ENCODE results near the gene UNC13A.

UNC13A gene

DNA sequence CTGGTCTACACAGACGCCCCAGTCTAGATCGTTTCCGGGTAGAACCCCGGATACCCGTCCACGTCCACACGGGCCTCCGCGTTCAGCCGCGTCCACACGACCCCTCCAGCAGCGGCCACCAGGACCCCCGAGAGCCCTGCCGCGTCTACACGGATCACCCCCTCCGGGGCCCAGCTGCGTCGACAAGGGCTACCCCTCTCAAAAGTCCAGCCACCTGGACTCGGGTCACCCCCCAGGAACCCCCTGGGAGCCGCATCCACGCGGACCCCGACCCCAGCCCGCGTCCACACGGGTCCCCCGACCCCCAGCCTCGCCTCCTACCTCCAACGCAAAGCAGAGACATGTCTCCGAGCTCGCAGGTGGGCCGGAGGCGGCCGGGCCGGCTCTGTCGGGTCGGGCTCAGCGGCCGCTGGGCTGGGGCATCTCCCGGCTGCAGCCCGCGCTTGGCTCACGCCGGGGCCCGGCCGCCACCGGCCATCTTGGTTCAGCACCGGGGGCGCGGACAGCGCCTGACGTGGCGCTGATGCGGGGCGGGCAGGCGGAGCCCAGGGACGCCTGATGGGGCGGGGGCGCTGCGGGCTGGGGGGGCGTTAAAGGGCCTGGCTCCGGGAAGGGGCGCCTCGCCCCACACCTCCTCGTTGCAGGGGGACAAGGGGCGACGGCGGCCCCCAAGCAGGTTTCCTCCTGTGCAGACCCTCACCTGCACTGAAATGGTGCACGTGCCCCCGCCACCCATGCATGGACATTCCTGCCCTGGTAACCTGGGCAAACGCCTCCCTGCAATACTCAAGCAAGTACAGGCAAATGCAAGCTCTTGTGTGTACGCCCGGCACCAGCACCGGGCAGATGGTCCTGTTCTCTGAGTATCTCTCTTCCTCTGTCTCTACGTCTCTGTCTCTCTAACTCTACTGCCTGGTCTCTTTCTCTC is at the start of gene UNC13A:
UNC13A (minus strand) TSS at position 498 of the 928 bp plus-strand sequence; CDS start at position 343, 155 bp downstream.
- DNase-seq (ENCODE audit: low read depth): no peak

DNA sequence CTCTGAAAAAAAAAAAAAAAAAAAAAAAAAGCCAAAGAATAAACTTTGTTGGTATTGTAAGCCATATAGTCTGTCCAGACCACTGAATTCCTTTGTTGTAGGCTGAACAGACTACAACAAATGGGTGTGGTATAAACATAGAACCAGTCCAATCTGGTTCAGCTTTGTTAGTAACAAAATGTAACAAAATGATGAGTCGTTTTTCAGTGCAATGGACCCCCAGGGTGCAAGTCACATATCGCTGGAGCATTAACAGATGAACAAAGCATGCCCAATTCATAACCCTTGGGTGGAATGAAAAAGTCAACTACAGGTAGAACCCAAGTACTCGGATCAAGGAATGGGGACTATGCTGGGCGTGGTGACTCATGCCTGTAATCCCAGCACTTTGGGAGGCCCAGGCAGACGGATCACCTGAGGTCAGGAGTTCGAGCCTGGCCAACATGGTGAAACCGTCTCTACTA is 49.6 kb upstream of the UNC13A start:
- DNase-seq (ENCODE audit: low read depth): no peak

DNA sequence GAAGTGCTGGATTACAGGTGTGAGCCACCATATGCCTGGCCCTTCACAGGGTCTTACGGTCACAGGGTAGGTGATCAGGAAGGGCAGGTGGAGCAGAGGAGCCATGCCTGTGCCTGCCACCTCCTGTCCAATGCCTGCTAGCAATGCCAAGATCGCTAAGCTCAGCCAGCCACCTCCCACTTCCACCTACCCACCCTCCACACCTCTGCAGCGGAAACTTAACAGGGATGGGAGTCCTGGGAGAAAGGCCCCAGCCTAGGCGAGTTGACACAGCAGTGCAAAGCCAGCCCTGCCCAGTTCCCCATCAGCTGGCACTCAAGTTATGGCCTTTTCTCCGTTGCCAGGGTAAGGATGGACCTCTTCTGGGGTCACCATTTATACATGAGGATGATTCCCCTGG is 47.3 kb upstream of the UNC13A start:
- no peak for DNase-seq (ENCODE audit: low read depth)

DNA sequence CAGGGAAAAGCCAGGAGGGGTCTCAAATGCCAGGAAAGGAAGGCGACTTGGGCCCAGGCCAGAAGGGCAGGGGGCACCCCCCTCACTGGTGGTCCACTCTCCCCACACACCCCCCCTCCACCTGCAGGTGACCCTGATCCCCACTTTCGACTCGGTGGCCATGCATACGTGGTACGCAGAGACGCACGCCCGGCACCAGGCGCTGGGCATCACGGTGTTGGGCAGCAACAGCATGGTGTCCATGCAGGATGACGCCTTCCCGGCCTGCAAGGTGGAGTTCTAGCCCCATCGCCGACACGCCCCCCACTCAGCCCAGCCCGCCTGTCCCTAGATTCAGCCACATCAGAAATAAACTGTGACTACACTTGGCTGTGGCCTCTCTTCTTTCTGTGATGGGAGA is 46.0 kb upstream of the UNC13A start:
- no peak for DNase-seq (ENCODE audit: low read depth)

DNA sequence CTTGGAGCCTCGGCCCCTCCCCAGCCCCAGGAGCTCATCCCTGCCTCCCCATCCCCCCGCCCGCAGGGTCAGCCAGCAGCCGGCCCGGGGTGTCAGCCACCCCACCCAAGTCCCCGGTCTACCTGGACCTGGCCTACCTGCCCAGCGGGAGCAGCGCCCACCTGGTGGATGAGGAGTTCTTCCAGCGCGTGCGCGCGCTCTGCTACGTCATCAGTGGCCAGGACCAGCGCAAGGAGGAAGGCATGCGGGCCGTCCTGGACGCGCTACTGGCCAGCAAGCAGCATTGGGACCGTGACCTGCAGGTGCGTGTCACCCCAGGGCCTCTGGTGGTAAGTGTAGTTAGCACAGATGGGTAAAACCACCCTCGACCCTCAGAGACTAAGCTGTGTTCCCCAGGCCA is 45.0 kb upstream of the UNC13A start:
- DNase-seq (ENCODE audit: low read depth): no peak

DNA sequence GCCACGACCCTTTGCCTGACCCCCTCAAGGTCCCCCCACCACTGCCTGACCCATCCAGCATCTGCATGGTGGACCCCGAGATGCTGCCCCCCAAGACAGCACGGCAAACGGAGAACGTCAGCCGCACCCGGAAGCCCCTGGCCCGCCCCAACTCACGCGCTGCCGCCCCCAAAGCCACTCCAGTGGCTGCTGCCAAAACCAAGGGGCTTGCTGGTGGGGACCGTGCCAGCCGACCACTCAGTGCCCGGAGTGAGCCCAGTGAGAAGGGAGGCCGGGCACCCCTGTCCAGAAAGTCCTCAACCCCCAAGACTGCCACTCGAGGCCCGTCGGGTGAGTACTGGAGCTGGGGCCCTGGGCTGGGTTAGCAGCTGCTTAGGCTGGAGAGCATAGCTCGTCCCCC is 39.7 kb upstream of the UNC13A start:
- DNase-seq (ENCODE audit: low read depth): no peak

DNA sequence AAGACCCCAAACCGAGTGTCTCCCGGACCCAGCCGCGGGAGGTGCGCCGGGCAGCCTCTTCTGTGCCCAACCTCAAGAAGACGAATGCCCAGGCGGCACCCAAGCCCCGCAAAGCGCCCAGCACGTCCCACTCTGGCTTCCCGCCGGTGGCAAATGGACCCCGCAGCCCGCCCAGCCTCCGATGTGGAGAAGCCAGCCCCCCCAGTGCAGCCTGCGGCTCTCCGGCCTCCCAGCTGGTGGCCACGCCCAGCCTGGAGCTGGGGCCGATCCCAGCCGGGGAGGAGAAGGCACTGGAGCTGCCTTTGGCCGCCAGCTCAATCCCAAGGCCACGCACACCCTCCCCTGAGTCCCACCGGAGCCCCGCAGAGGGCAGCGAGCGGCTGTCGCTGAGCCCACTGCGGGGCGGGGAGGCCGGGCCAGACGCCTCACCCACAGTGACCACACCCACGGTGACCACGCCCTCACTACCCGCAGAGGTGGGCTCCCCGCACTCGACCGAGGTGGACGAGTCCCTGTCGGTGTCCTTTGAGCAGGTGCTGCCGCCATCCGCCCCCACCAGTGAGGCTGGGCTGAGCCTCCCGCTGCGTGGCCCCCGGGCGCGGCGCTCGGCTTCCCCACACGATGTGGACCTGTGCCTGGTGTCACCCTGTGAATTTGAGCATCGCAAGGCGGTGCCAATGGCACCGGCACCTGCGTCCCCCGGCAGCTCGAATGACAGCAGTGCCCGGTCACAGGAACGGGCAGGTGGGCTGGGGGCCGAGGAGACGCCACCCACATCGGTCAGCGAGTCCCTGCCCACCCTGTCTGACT is 39.0 kb upstream of the UNC13A start:
- DNase-seq (ENCODE audit: low read depth): no peak

DNA sequence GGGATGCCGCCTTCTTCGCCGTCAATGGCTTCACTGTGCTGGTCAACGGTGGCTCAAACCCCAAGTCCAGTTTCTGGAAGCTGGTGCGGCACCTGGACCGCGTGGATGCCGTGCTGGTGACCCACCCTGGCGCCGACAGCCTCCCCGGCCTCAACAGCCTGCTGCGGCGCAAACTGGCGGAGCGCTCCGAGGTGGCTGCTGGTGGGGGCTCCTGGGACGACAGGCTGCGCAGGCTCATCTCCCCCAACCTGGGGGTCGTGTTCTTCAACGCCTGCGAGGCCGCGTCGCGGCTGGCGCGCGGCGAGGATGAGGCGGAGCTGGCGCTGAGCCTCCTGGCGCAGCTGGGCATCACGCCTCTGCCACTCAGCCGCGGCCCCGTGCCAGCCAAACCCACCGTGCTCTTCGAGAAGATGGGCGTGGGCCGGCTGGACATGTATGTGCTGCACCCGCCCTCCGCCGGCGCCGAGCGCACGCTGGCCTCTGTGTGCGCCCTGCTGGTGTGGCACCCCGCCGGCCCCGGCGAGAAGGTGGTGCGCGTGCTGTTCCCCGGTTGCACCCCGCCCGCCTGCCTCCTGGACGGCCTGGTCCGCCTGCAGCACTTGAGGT is 38.1 kb upstream of the UNC13A start:
- DNase-seq (ENCODE audit: low read depth): no peak

DNA sequence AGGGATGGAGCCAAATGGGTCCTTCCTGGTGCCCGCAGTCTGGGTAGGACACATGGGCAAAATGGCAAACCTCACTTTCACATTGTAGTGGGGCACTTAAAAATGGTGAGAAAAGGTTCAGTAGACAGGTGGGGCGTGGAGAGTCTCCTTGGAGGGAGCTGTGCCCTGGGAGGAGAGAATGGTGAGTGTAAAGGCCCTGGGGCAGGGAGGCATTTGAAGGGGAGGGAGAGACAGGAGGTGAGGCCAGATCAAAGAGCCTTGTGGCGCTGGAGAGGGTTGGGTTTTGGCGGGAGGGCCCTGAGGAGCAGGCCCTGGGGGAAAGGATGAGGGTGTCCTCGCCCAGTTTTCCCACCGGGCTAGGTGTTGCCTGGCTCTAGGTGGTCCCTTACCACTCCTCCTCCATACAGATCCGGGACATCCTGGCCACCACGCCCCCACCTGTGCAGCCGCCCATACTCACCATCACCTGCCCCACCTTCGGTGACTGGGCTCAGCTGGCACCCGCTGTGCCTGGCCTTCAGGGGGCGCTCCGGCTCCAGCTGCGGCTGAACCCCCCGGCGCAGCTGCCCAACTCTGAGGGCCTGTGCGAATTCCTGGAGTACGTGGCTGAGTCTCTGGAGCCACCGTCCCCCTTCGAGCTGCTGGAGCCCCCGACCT is 37.4 kb upstream of the UNC13A start:
- DNase-seq (ENCODE audit: low read depth): no peak

DNA sequence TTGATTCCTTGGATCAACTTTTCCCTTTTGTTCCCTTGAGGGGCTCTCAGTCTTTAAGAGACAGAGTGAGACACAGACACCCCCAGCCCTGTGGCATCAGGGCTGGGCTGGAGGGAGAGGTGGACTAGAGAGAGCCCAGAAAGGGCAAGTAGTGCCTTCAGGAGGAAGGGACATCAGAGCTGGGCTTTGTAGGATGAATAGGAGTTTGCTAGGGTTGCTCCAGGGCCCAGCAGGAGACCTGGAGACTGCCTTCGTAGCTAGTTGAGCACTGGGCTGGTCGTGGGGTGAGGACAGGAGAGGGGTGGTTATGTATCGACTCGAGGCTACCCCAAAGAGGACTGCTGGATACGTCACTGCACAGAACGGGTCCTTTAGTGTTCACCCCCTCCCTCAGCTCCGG is 36.5 kb upstream of the UNC13A start:
- no peak for DNase-seq (ENCODE audit: low read depth)

DNA sequence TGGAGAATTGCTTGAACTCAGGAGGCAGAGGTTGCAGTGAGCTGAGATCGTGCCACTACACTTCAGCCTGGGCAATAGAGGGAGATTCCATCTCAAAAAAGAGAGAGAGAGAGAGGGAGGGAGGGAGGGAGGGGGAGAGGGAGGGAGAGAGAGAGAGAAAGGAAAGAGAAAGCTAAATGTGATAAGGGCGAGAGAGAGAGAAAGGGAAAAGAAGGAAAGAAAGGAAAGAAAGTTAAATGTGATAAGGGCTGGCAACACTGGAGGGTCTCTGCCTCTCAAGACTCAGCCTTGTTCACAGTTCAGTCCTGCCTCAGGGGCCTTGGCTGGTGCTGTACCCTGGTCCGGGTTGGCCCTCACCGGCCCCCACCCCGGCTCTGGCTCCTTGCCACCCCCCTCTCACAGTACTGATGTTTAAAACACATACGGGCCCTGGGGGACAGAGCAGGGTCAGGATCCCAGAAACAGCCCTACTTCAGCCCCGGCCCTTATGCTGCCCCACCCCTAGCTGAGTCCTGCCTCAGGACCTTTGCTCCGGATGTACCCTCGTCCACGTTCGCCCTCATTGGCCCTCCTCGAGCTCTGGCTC is 34.6 kb upstream of the UNC13A start:
- no peak for DNase-seq (ENCODE audit: low read depth)

DNA sequence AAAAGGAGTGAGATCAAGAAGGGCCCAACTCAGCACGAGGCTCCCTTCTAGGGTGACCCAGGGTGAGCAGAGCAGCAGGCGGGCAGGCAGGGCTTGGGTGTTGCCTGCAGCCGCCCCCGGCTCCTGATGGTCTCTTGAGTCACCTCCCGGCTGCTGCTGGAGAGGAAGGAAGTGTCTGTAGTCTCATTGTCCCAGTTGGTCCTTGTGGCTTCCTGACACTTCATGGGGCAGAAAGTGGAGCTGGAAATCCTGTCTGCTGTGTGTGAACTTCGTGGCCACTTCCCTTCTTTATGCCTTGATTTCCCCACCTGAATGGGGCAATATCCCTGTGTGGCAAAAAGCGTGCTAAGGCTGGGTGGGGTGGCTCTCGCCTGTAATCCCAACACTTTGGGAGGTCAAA is 33.7 kb upstream of the UNC13A start:
- no peak for DNase-seq (ENCODE audit: low read depth)

DNA sequence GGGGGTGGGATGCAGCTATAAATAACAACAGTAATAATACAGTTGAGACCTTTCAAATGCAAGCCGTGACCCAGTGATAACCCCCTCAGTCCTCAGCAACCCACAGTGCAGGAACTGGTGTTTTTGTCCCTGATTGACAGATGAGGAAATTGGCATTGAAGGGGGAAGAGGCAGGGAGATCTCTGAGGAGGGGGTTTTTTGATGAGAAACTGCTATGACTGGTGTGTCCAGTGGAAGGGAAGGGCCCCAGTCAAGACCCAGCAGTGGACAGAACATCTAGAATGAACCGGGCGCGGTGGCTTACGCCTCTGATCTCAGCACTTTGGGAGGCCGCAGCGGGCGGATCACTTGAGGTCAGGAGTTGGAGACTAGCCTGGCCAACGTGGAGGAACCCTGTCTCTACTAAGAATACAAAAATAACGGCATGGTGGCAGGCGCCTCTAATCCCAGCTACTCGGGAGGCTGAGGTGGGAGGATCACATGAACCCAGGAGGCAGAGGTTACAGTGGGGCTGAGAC is 33.0 kb upstream of the UNC13A start:
- no peak for DNase-seq (ENCODE audit: low read depth)

DNA sequence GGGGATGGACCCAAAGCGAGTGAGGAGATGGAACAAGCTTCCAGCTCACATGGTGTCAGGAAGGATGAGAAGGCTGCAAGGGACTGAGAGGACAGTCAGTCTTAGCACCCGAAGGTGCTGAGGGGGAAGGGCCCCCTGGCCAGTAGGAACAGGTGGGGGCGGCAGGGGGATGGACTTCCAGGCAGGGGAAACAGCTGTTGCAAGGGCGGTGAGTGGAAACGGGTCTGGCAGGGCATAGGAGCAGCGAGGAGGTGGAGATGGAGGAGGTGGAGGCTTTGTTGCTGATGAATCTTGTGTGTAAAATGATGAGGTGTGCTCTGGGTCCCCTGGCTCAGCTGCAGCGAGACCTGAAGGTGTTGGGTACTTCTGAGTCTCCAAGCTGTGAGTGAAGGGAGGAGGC is 32.3 kb upstream of the UNC13A start:
- DNase-seq (ENCODE audit: low read depth): no peak

DNA sequence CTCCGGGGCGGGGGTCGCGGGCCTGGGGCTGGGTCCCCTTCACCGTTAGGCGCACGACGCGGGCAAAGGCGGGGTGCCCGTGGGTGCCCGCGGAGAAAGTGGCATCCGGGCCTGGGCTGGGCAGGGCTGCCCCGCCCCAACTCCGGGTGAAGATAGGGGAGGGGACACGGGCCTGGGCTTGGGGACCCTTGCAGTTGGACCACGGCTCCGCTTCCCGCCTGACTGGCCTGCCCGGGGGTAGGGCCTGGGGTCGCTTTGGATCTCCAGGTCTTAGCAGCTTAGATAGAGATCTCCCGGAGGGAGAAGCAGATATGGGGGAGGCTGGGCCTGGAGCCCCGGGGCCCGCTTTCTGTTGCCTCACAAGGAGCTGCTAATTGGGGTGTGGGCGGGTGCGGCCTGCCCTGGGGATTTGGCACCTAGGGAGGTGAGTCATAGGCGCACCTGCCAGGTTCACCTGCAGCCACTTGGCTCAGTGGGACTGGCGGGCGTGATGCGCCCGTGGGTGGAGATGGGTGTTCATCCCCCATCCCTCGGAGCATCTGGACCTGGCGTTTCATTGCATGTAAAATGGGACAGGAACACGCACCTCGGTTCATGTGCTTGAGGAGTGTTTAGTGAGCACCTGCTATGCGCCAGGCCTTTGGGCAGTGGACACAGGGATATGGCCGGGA is 31.7 kb upstream of the UNC13A start:
- no peak for DNase-seq (ENCODE audit: low read depth)

DNA sequence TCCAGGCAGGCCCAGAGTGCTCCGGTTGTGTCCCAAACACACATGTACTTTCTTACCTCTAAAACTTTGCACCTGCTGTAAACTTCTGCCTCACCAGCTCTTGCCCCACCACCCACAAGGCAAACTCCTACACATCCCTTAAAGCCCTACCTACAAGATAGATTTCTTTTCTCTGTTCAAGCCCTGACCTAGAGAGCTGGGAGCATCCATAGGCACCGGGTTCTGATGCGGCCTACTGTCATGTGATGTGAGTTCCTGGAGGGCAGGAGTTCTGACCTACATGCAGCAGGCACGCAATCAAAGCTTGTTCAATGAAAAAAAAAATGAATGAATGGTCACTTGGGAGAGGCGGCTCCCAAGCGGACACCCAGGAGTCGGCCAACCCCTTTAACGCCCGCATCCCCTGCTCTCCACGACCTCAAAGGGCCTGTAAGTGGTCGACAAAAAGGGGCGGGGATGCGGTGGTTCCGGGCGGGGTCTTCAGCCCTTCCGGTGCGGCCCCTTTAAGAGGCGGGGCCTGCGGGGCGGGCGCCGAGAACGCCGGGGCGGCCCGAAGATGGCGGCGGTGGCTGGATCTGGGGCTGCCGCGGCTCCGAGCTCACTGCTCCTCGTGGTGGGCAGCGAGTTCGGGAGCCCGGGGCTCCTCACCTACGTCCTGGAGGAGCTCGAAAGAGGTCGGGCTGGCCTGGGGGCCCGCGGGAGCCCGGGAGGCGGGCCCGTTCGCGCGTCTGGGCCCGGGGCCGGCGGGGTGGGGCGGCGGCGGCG is 31.0 kb upstream of the UNC13A start, which contains the start of gene MAP1S:
MAP1S (plus strand) TSS at position 534 of the 765 bp plus-strand sequence; CDS start at position 557, 23 bp downstream.
- no peak for DNase-seq (ENCODE audit: low read depth)

DNA sequence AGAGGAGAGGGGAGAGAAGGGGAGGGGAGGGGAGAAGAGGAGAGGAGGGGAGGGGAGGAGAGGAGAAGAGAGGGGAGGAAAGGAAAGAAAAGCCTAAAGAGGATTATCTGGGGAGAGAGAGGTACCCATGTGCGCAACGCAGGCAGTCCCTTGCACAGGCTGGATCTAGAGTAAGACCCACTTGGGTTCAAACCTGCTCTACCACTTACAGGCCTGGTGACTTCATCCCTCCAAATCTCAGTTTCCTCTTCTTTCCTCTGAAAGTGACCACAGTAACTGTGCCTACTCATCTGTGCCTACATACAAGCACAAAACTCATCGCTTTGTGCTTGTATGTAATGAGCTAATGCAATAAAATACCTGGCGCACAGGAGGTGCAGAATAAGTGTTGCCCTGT is 30.4 kb upstream of the UNC13A start:
- no peak for DNase-seq (ENCODE audit: low read depth)

DNA sequence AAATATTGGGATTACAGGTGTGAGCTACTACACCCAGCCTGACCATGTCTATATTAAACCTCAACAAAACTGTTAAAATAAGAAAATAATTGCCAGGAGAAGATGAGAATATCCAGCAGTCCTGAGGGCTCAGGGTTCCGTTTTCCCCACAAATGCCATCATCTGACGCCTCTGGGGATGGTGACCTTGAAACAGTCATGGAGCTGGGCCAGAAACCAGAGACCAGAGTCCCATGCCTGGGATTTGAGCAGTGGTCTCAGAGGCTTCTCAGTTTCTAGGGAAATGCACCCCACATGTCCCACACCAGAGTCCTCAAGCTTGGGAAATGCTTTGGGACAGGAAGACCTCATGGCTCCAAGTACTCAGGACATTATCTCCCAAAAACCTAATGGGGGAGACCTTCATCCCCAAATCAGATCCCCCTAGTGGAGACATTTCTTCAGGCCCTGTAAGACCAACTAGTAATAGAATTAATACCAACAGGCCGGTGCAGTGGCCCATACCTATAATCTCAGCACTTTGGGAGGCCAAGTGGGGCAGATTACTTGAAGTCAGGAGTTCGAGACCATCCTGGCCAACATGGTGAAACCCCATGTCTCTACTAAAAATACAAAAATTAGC is 28.3 kb upstream of the UNC13A start:
- no peak for DNase-seq (ENCODE audit: low read depth)

DNA sequence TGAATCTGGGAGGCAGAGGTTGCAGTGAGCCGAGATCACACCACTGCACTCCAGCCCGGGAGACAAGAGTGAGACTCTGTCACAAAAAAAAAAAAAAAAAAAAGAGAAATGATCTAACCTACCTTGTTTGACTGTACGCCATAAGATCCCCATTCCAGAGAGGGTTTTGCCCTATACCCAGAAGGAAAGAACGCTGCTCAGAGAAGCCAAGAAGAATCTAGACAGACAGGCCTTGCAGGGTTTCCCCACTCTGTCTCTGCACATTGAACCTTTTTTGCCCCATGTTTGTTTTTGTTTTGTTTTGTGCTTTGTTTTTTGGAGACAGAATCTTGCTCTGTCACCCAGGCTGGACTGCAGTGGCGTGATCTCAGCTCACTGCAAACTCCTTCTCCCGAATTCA is 23.7 kb upstream of the UNC13A start:
- DNase-seq (ENCODE audit: low read depth): no peak
